ENCODE results near the gene OR2T6.
"Not testable (repeated sequence)": the region's sequence is repeated elsewhere in the genome, so short reads cannot be mapped to it uniquely, and the experiment has no call there.

OR2T6 gene

DNA sequence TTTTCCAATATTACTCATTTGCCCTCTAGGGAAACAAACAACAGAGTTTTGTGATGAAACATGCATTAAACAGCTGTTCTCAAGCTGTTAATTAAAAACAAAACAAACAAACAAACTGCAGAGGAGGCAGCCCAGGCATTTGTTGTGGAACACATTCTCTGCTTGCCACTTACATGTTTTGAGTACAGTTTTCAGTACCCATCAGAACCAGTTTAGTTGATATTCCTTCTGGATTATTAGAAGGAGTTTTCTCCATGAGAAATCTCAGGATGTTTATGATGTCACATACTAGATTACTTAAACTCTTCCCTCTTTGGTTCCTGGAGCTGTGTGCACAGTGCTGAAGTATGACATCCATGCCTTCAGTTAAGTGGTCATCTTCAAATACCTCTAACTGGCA, at the start of gene OR2T6:
TSS of gene OR2T6 (plus strand) at position 301 of the 400 bp plus-strand sequence. CDS start 11,863 bp downstream, outside the sequence.
- DNase-seq = no peak

DNA sequence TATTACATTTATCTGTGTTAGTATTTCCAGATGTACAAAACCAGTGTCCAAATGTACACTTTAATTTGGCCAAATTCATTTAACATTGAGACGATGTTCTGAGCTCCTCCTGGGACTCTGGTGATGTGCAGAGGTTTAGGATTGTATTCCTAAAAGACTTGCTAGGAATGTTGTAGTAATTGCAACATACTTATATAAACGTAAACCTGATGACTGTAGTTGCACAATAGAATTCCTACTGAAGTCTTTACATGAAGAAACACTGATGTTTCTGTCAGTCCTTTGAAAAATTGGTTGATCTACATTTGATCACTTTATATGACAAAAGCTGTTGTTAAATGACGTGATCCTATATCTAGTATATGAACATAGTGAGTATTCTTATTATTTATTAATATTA, 32.1 kb upstream of the OR2T6 start:
- DNase-seq = no peak

- DNase-seq = no peak
These were observed 27.1 kb upstream of the OR2T6 start, which contains the start of gene OR14C36 for GRCh38 chr1:248348475-248348874. Gene OR14C36 (plus strand): TSS chr1:248348775. CDS start chr1:248348775, 0 bp downstream.

GRCh38 chr1:248359415-248359814, 16.1 kb upstream of the OR2T6 start:
- DNase-seq = no peak

GRCh38 chr1:248361121-248361715, 14.3 kb upstream of the OR2T6 start, which contains the start of gene OR2T4:
Gene OR2T4 (plus strand): TSS chr1:248361665. CDS start chr1:248361665, 0 bp downstream.
- DNase-seq = no peak

DNA sequence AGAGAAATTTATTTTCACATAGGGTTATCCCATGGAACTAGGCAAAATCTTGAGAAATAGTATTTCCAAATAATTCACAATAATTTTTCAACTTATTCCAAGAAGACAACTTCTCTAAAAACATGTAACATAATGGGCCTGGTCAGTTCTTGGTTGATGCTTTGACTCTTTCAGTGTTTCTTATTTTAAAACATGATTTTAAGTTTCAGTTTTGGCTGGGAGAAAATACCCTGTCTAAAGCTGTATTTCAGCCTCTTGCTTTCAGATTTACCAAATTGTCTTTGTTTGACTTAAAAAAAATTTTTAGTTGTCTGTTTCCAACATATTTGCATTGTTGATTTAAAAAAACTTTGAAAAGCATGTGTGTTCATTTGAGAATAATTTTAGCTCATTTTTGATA, 8.9 kb upstream of the OR2T6 start:
- DNase-seq = no peak

- no peak for DNase-seq
These were observed 3.2 kb upstream of the OR2T6 start for GRCh38 chr1:248372394-248372793.

GRCh38 chr1:248373761-248374160, 1.8 kb upstream of the OR2T6 start:
- DNase-seq = no peak

DNA sequence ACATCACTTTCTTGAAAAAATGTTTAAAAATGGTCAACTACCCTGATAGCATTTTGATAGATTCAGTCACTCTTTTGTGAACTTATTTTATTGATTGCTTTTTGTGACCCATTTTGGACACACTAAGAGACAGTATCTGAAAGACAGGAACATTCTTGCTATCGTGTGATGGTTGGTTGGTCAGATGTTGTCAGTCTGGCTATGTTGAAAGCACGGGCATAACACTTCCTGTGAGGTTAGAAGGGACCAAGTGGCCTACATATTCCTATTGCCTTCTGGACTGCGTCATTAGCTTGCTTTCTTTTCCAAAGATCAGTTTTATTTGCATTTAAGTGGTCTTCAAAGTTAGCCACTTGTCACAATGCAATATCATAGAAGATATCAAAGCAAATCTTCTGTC, 1.4 kb downstream of the OR2T6 start:
- no peak for DNase-seq

DNA sequence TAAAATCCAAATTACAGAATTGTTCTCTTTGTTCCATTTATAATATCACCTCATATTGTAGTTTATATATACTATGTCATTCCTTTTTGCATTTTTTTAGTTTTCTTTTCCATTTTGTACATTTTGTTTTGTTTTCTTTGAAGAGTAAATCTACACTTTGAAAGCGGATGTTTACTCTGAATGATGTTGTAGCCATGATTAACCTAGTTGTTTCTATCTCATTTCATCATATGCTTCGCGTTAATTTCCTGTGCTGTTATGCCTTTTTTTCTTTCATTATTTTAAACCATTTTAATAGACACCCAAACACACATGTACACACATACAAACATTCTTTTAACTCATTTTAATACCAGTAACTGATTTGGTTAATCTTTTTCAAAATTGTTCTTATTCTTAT, 5.3 kb downstream of the OR2T6 start:
- DNase-seq = no peak

GRCh38 chr1:248388426-248388825, 12.9 kb downstream of the OR2T6 start:
- DNase-seq = no peak

DNA sequence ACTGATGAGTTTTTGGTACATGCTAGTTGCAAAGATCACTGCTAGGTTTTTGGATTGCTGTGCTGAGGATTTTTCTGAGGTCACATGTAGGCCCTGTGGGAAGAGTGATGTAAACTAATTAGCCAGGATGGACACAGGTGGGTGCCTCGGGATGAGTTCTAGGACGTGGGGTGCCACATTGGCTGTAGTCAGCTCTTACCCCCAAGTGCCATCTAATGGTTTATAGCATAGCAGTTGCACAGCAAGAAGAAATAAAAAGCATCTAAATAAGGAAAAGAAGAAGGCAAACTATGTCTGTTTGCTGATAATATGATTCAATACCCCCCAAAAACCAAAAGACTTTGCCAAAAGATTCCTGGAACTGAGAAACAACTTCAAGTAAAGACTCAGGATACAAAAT, 17.5 kb downstream of the OR2T6 start:
- no peak for DNase-seq

DNA sequence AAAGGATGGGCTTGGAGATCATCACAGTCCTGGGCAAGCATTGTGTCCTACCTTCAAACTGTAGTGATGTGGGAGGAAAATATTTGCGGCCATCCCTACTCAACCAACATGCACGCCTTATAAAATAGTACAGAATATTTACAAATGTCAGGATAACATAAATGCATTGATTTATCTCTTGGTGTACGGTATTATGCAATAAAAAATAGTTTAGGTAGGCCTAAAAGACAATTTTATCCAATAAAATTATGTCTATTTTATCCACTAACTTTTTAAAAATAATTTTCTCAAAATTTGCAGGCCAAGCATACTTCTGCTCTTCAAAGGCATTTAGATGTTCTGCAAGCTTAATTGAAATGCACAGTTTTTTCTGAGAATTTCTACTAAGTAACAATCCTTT, 27.2 kb downstream of the OR2T6 start, which contains the start of gene OR2T1:
TSS of gene OR2T1 (plus strand) at position 301 of the 400 bp plus-strand sequence. CDS start 3,100 bp downstream, outside the sequence.
- no peak for DNase-seq

GRCh38 chr1:248404024-248404423, 28.5 kb downstream of the OR2T6 start:
- DNase-seq = no peak

DNA sequence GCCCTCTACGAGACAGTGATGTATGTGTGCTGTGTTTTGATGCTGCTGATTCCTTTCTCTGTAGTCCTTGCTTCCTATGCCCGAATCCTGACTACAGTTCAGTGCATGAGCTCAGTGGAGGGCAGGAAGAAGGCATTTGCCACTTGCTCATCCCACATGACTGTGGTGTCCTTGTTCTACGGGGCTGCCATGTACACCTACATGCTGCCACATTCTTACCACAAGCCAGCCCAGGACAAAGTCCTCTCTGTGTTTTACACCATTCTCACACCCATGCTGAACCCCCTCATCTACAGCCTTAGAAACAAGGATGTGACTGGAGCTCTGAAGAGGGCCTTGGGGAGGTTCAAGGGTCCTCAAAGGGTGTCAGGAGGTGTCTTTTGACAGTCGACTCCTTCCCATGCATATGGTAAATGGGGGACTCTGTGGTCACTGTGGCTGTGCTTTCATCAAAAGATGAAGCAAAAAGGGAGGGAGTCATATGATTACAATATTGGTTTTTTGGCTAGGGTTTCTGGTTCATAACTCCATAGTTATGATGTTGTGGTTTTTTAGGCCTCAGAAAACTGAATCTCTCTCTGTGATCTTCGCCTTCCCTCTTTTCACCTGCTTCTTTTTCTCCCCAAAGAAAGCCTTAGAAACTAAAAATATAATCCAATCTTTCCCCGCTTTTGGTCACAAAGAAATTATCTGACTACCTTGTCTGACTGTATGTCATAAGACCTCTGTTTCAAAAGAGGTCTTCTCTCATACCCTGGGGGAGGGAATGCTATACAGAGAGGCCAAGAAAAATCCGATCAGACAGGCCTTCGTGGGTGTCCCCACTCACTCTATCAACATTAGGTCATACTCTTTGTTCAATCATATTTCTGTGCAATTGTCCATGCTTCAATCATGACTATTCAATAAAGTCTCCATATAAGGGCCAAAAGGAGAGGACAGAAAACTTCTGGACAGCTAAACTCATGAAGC, 31.5 kb downstream of the OR2T6 start:
- DNase-seq = no peak

DNA sequence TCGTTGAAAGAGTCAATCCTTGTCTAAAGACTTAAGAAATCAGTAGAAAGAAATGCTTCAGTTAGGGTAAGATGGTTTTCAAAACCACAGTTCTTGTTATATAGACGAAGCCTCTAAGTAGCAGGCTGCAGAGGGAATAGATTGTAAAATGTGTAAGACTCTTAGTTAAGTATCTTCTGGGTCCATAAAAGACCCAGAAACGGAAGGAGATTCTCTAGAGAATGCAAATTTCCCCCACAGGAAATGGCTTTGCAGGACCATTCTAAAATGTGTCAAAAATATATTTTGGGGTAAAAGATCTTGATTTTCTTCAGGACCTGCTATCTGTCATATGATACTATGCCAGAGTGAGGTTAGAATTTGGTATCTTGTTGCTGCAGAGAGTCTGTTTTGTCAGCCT, 40.7 kb downstream of the OR2T6 start:
- DNase-seq = no peak

DNA sequence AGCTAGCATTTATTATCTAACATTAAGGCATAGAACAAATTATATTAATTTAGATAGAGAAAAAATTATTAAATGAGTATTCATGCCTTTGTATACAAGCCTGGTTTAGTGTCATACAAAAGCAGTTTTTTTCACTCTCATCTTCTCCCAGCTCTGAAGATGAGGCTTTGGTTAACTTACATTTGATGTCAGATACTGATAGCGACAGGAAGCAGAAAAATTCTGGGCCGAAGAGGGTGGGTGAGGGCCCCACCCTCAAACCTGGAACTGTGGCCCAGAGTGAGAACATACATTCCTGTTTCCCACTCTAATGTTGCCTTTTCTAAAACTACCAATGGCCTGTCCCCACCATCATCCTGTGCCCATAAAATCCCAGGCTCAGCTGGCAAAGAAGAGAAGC, 42.3 kb downstream of the OR2T6 start:
- DNase-seq = no peak

DNA sequence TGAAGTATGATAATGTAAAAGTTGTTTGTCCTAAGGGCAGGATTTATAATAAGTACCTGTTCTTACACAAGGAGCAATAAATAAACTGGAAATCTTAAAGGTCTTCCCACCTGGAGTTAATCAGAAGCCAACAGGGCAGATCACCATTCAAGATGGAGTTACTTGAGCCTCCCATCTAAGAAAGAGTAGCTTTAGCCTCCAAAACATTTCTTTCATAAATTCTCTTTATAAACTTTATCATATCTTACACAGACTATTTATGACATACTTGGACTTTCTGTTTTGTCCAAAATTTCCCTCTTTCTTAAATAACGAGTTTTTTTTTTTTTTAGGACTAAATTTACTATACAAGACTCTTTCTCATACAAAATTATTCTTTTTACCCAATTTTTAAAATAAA, 45.8 kb downstream of the OR2T6 start:
- no peak for DNase-seq

DNA sequence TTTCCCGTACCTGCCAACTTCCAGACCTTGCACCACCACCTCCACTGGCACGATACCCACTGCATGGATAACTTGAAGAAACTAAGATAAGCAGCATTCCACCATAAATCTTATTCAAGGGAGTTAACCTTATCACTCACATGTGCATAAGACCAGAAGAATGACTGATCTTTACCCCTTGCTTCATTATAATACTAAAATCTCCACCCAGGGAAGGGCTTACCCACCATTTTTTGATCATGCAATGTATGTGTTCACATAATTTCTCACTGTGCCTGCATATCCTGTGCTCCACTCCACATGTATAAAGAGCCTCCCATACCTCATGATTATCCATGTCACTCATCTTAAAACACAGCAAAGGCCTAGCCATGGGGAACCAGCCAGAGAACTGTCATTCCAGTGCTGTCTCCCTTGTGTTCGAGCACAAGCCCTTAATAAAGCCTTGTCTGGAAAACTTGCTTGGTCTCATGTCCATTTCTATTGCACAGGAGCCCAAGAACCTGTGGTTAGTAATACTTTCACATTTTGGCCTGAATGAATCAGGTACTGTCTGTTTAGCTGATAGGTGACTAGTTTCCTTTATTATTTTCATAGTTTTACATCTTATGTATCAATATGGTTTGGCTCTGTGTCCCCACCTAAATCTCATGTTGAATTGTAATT, 52.1 kb downstream of the OR2T6 start:
- DNase-seq = not testable (repeated sequence)

DNA sequence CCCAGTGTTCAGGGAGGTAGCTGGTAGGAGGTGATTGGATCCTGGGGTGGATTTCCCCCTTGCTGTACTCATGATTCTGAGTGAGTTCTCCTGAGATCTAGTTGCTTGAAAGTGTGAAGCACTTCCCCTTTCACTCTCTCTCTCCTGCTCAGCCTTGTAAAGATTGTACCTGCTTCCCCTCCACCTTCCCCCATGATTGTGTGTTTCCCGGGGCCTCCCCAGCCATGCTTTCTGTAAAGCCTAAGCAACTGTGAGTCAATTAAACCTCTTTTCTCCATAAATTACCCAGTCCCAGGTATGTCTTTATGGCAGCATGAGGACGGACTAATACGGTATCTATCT, 52.6 kb downstream of the OR2T6 start:
- not testable (repeated sequence) for DNase-seq

DNA sequence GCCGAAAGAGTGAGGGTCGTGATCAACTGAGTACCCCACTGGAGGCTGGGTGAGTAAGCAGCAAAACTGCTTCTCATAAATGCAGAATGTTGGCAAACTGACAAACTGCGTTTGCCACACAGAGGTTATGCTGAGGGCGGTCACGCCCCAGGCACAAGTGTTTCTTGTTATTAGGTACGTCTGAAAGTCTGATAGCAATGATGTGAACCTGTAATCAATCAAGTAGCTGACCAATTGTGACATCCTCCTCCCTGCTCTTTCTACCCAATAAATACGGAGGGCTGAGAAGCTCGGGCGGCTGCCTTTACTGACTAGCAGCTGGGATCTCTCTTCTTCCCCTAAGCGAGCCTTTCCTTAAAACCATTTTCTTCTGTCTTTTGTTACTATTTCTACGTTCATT, 56.1 kb downstream of the OR2T6 start:
- DNase-seq = not testable (repeated sequence)

- DNase-seq = not testable (repeated sequence)
These were observed 56.7 kb downstream of the OR2T6 start for GRCh38 chr1:248432201-248432600.

DNA sequence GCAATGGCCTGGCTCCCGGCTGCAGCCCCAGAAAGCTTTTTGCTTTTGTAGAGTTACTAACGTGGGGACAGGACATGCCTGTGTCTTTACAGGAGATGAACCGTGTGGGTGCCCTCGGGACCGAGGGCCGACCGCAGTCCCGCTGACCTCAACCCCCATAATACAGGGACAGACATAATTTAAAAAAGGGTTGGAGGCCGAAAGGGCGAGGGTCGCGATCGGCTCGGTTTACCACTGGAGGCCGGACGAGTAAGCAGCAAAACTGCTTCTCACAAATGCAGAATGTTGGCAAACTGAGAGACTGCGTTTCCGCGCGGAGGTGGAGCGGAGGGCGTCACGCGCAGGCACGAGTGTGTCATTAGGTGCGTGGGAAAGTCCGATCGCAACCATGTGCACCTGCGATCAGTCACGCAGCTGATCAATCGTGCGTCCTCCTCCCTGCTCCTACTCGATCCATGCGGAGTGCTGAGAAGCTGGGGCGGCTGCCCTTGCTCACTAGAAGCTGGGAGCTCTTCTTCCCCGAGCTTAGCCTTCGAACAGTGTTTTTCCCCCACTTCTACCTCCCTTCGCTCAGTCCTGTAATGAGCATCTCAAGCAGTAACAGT, 58.4 kb downstream of the OR2T6 start:
- DNase-seq = not testable (repeated sequence)

All from NCI-H1105 (cell line).